Effector memory CD8-positive, alpha-beta T cell (primary cell): ENCODE data around the gene SKOR1.

Source experiments
- ATAC-seq: fragments of 150-1000 bp; cut with Tn5 transposase; replicated peaks from 2 replicates; pipeline ENCODE4 v1.10.0; 2021; ENCODE audit warnings: mild to moderate bottlenecking, moderate library complexity
- DNase-seq, 3 experiments: peaks; one replicate each; pipeline ENCODE4 v3.0.0; 2021
- H3K27ac Mint-ChIP-seq, 2 donors: one replicate each; pipeline ENCODE4 v1.8.0; 2022; ENCODE audit warnings: mild to moderate bottlenecking in 2 of 2, mixed read lengths in 2 of 2, moderate library complexity in 2 of 2
- H3K27me3 Mint-ChIP-seq, 2 donors: one replicate each; pipeline ENCODE4 v1.8.0; 2022; ENCODE audit warnings: mixed read lengths in 2 of 2
- H3K36me3 Mint-ChIP-seq: one replicate; pipeline ENCODE4 v1.8.0; 2022; ENCODE audit warnings: mild to moderate bottlenecking, moderate library complexity, mixed read lengths; ENCODE audit not compliant: insufficient read depth
- H3K4me1 Mint-ChIP-seq, 2 donors: one replicate each; pipeline ENCODE4 v1.8.0; 2022; ENCODE audit warnings: low read depth in 2 of 2, mixed read lengths in 2 of 2
- H3K4me3 Mint-ChIP-seq, 2 donors: one replicate each; pipeline ENCODE4 v1.8.0; 2022; ENCODE audit warnings: mild to moderate bottlenecking in 2 of 2, mixed read lengths in 2 of 2, moderate library complexity in 2 of 2
- H3K9me3 Mint-ChIP-seq, 2 donors: one replicate each; pipeline ENCODE4 v1.8.0; 2022; ENCODE audit warnings: mixed read lengths in 2 of 2

SKOR1 gene

GRCh38 chr15:67863442-67863987 lies 38.2 kb downstream of the SKOR1 start:
- peak overlapping the region; percentile 53 to 62 for H3K4me3 Mint-ChIP-seq
- no peaks in the 10 kb centered on the region for H3K9me3 Mint-ChIP-seq

GRCh38 chr15:67865331-67865730 lies 40.0 kb downstream of the SKOR1 start:
- ATAC-seq (no peak), DNase-seq (no peak)
- H3K27me3 Mint-ChIP-seq: peaks cover 35 to 62% of the 10 kb centered on the region in 2 donors
- H3K4me1 Mint-ChIP-seq: peaks cover 4 to 5% of the 10 kb centered on the region in 2 donors
- no peaks in the 10 kb centered on the region for H3K9me3 Mint-ChIP-seq
- H3K36me3 Mint-ChIP-seq: peaks cover 6% of the 10 kb centered on the region
- no peak overlapping the region for H3K4me3 Mint-ChIP-seq
- no peak overlapping the region for H3K27ac Mint-ChIP-seq

More at GRCh38 chr15:67863442-67863987, 38.2 kb downstream of the SKOR1 start:
- Mint-ChIP-seq H3K36me3 (peaks cover 6% of the 10 kb centered on the region), H3K27me3 (peaks cover 25 to 55% of the 10 kb centered on the region in 2 donors), H3K4me1 (peaks cover 4 to 5% of the 10 kb centered on the region in 2 donors), H3K27ac (no peak overlapping the region)
- DNase-seq (peak; percentile 53 to 65 (median 57)), ATAC-seq (peak; percentile 100)

GRCh38 chr15:67865766-67866165 lies 40.5 kb downstream of the SKOR1 start:
- H3K4me1 Mint-ChIP-seq: peaks cover 4 to 5% of the 10 kb centered on the region in 2 donors
- no peak overlapping the region for H3K4me3 Mint-ChIP-seq
- peaks cover 35 to 65% of the 10 kb centered on the region in 2 donors for H3K27me3 Mint-ChIP-seq
- no peaks in the 10 kb centered on the region for H3K9me3 Mint-ChIP-seq
- H3K36me3 Mint-ChIP-seq: peaks cover 6% of the 10 kb centered on the region
- ATAC-seq: no peak
- no peak overlapping the region for H3K27ac Mint-ChIP-seq
- no peak for DNase-seq

GRCh38 chr15:67869701-67870100 lies 44.4 kb downstream of the SKOR1 start:
- no peak for ATAC-seq
- no peaks in the 10 kb centered on the region for H3K4me1 Mint-ChIP-seq
- H3K27ac Mint-ChIP-seq: no peak overlapping the region
- no peaks in the 10 kb centered on the region for H3K36me3 Mint-ChIP-seq
- no peak overlapping the region for H3K4me3 Mint-ChIP-seq
- DNase-seq: no peak
- peaks cover 24 to 76% of the 10 kb centered on the region in 2 donors for H3K27me3 Mint-ChIP-seq
- H3K9me3 Mint-ChIP-seq: no peaks in the 10 kb centered on the region

- no peak for DNase-seq
- ATAC-seq: no peak
- Mint-ChIP-seq H3K36me3 (no peaks in the 10 kb centered on the region), H3K4me3 (no peak overlapping the region), H3K4me1 (no peaks in the 10 kb centered on the region), H3K27me3 (peaks cover 19 to 70% of the 10 kb centered on the region in 2 donors), H3K27ac (no peak overlapping the region), H3K9me3 (no peaks in the 10 kb centered on the region)
Observed at GRCh38 chr15:67870868-67871408, 45.6 kb downstream of the SKOR1 start.

- H3K9me3 Mint-ChIP-seq: no peaks in the 10 kb centered on the region
- H3K27ac Mint-ChIP-seq: no peak overlapping the region
- no peak for ATAC-seq
- DNase-seq: no peak
- no peaks in the 10 kb centered on the region for H3K36me3 Mint-ChIP-seq
- no peak overlapping the region for H3K4me3 Mint-ChIP-seq
- peaks cover 21 to 82% of the 10 kb centered on the region in 2 donors for H3K27me3 Mint-ChIP-seq
- no peaks in the 10 kb centered on the region for H3K4me1 Mint-ChIP-seq
Observed at GRCh38 chr15:67873777-67874176, 48.5 kb downstream of the SKOR1 start.

GRCh38 chr15:67878712-67879206 lies 53.5 kb downstream of the SKOR1 start:
- H3K27ac Mint-ChIP-seq: no peak overlapping the region
- no peaks in the 10 kb centered on the region for H3K9me3 Mint-ChIP-seq

GRCh38 chr15:67879440-67880129 lies 54.3 kb downstream of the SKOR1 start:
- H3K36me3 Mint-ChIP-seq: no peaks in the 10 kb centered on the region
- no peaks in the 10 kb centered on the region for H3K4me1 Mint-ChIP-seq
- H3K27ac Mint-ChIP-seq: no peak overlapping the region
- ATAC-seq (no peak), DNase-seq (no peak)
- peaks cover 5 to 54% of the 10 kb centered on the region in 2 donors for H3K27me3 Mint-ChIP-seq
- H3K4me3 Mint-ChIP-seq: no peak overlapping the region
- no peaks in the 10 kb centered on the region for H3K9me3 Mint-ChIP-seq

More at GRCh38 chr15:67878712-67879206, 53.5 kb downstream of the SKOR1 start:
- Mint-ChIP-seq H3K27me3 (peaks cover 9 to 63% of the 10 kb centered on the region in 2 donors), H3K4me1 (no peaks in the 10 kb centered on the region), H3K36me3 (no peaks in the 10 kb centered on the region), H3K4me3 (no peak overlapping the region)
- no peak for DNase-seq
- ATAC-seq: no peak

GRCh38 chr15:67880651-67881182 lies 55.4 kb downstream of the SKOR1 start:
- DNase-seq (no peak), ATAC-seq (no peak)
- H3K27ac Mint-ChIP-seq: no peak overlapping the region
- peaks cover 0 to 9% of the 10 kb centered on the region in 2 donors for H3K4me1 Mint-ChIP-seq
- no peak overlapping the region for H3K4me3 Mint-ChIP-seq
- no peaks in the 10 kb centered on the region for H3K36me3 Mint-ChIP-seq
- peaks cover 11 to 58% of the 10 kb centered on the region in 2 donors for H3K27me3 Mint-ChIP-seq
- H3K9me3 Mint-ChIP-seq: no peaks in the 10 kb centered on the region

- H3K27ac Mint-ChIP-seq: no peak overlapping the region
- peaks cover 9 to 53% of the 10 kb centered on the region in 2 donors for H3K27me3 Mint-ChIP-seq
- ATAC-seq: no peak
- no peak for DNase-seq
- no peak overlapping the region for H3K4me3 Mint-ChIP-seq
- H3K36me3 Mint-ChIP-seq: no peaks in the 10 kb centered on the region
- H3K4me1 Mint-ChIP-seq: peaks cover 0 to 9% of the 10 kb centered on the region in 2 donors
- H3K9me3 Mint-ChIP-seq: no peaks in the 10 kb centered on the region
Observed at GRCh38 chr15:67882487-67883233, 57.4 kb downstream of the SKOR1 start.

GRCh38 chr15:67883234-67883773 lies 58.0 kb downstream of the SKOR1 start:
- no peak overlapping the region for H3K27ac Mint-ChIP-seq
- H3K9me3 Mint-ChIP-seq: no peaks in the 10 kb centered on the region
- peaks cover 15 to 53% of the 10 kb centered on the region in 2 donors for H3K27me3 Mint-ChIP-seq
- H3K4me3 Mint-ChIP-seq: no peak overlapping the region
- H3K4me1 Mint-ChIP-seq: peaks cover 0 to 9% of the 10 kb centered on the region in 2 donors
- no peak for DNase-seq
- ATAC-seq: no peak
- no peaks in the 10 kb centered on the region for H3K36me3 Mint-ChIP-seq

GRCh38 chr15:67884009-67884408 lies 58.7 kb downstream of the SKOR1 start:
- H3K9me3 Mint-ChIP-seq: no peaks in the 10 kb centered on the region
- DNase-seq: no peak
- H3K4me1 Mint-ChIP-seq: peaks cover 0 to 9% of the 10 kb centered on the region in 2 donors
- peak overlapping the region; percentile 67 to 78 for H3K4me3 Mint-ChIP-seq
- H3K27ac Mint-ChIP-seq: no peak overlapping the region
- H3K27me3 Mint-ChIP-seq: peaks cover 20 to 53% of the 10 kb centered on the region in 2 donors
- no peaks in the 10 kb centered on the region for H3K36me3 Mint-ChIP-seq
- ATAC-seq: no peak
